ENCODE results near the gene USF2. TPM values are rescaled to one million over a fixed set of nuclear protein-coding genes. Genes with fewer than 3 reads are reported as not detected.

USF2 gene
- total and polyA plus RNA-seq, 5 experiments from 2014 or later: 4.5 to 232 (median 6.9) TPM

GRCh38 chr19:35257113-35257461, 11.7 kb upstream of the USF2 start:
- Mint-ChIP-seq H3K27me3 (no peaks in the 10 kb centered on the region), H3K4me3 (peak overlapping the region in 3 of 10 donors; percentile 18 to 42 (median 23)), H3K27ac (peak overlapping the region in 9 of 10 donors; percentile 31 to 88 (median 84)), H3K36me3 (peaks cover 0 to 47% (median 2%) of the 10 kb centered on the region in 3 donors), H3K4me1 (peaks cover 25 to 52% (median 39%) of the 10 kb centered on the region in 4 donors), H3K9me3 (no peaks in the 10 kb centered on the region)
- peak in 1 of 10 donors; percentile 16 for DNase-seq
- POLR2A ChIA-PET: interaction anchor here (0.6 to 9.5 kb wide), 6 partner anchors 9 to 116 kb away, joined by 3 to 91 read pairs (median 3); partner anchors contain the start of gene USF2
- ATAC-seq: no peak

- Mint-ChIP-seq H3K36me3 (peaks cover 0 to 32% (median 0%) of the 10 kb centered on the region in 3 donors), H3K9me3 (no peaks in the 10 kb centered on the region), H3K27me3 (no peaks in the 10 kb centered on the region), H3K27ac (peak overlapping the region in 8 of 10 donors; percentile 39 to 74 (median 54)), H3K4me3 (no peak overlapping the region), H3K4me1 (peaks cover 26 to 52% (median 43%) of the 10 kb centered on the region in 4 donors)
- ATAC-seq: no peak
- POLR2A ChIA-PET: interaction anchor here (0.6 to 2.1 kb wide), 5 partner anchors 10 to 119 kb away, joined by 3 to 9 read pairs (median 6); no protein-coding TSS in a partner anchor
- DNase-seq: peak in 1 of 10 donors; percentile 12
Measured at GRCh38 chr19:35260694-35261304, 8.0 kb upstream of the USF2 start.

- H3K4me1 Mint-ChIP-seq: peaks cover 28 to 56% (median 47%) of the 10 kb centered on the region in 4 donors
- peak overlapping the region in 6 of 10 donors; percentile 29 to 68 (median 59) for H3K27ac Mint-ChIP-seq
- no peaks in the 10 kb centered on the region for H3K27me3 Mint-ChIP-seq
- H3K36me3 Mint-ChIP-seq: peaks cover 0 to 35% (median 0%) of the 10 kb centered on the region in 3 donors
- no peak overlapping the region for H3K4me3 Mint-ChIP-seq
- DNase-seq (peak in 2 of 10 donors; percentile 12 to 35), ATAC-seq (no peak)
- POLR2A ChIA-PET: interaction anchor here (0.6 to 2.1 kb wide), 6 partner anchors 11 to 220 kb away, joined by 3 to 9 read pairs (median 4); no protein-coding TSS in a partner anchor
- no peaks in the 10 kb centered on the region for H3K9me3 Mint-ChIP-seq
Measured at GRCh38 chr19:35261356-35262100, 7.2 kb upstream of the USF2 start.

DNA sequence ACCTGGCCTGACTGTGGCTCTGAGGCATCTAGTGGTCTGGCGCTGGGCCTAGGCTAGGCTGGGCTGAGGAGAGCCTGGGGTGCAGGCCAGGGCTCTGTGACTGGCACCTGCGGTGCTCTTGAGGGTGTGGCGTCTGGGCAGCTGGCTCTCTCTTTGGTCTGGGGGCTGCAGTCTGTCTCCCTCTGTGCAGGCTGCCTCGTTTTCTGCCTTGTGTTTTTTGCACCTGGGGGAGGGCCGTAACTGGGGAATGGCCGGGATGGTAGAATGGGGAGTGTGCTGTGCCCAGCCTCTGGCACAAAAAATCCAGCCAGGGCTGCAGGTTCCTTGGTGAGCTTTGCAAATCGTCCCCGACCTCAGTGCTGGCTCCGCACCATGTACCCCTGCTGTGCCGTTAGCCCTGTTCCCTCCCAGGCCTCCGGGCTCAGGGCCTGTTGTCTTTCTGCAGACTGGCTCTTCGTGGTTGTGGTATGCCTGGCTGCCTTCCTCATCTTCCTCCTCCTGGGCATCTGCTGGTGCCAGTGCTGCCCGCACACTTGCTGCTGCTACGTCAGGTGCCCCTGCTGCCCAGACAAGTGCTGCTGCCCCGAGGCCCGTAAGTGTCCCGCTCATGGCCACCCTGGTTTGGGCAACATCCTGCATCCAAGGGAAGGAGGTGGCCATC, 6.5 kb upstream of the USF2 start:
- peak in 2 of 10 donors; percentile 4 to 54 for DNase-seq

GRCh38 chr19:35264268-35265125, 4.3 kb upstream of the USF2 start:
- ATAC-seq (no peak), DNase-seq (peak in 1 of 10 donors; percentile 54)
- Mint-ChIP-seq H3K27me3 (no peaks in the 10 kb centered on the region), H3K4me1 (peaks cover 14 to 42% (median 37%) of the 10 kb centered on the region in 4 donors), H3K4me3 (peak overlapping the region in 2 of 10 donors; percentile 14 to 41), H3K9me3 (no peaks in the 10 kb centered on the region), H3K36me3 (peaks cover 0 to 33% (median 0%) of the 10 kb centered on the region in 3 donors), H3K27ac (peak overlapping the region; percentile 74 to 93 (median 86))
- POLR2A ChIA-PET: interaction anchor here (0.6 to 7.7 kb wide), 9 partner anchors 10 to 123 kb away, joined by 3 to 91 read pairs (median 5); partner anchors contain the start of gene FXYD5

More for the DNA sequence above, 6.5 kb upstream of the USF2 start:
- Mint-ChIP-seq H3K36me3 (peaks cover 0 to 35% (median 0%) of the 10 kb centered on the region in 3 donors), H3K4me3 (no peak overlapping the region), H3K27me3 (no peaks in the 10 kb centered on the region), H3K27ac (peak overlapping the region in 8 of 10 donors; percentile 55 to 72 (median 61)), H3K4me1 (peaks cover 23 to 52% (median 42%) of the 10 kb centered on the region in 4 donors), H3K9me3 (no peaks in the 10 kb centered on the region)
- no peak for ATAC-seq
- POLR2A ChIA-PET: interaction anchor here (0.6 to 7.7 kb wide), 6 partner anchors 8 to 220 kb away, joined by 3 to 91 read pairs (median 3); no protein-coding TSS in a partner anchor

DNA sequence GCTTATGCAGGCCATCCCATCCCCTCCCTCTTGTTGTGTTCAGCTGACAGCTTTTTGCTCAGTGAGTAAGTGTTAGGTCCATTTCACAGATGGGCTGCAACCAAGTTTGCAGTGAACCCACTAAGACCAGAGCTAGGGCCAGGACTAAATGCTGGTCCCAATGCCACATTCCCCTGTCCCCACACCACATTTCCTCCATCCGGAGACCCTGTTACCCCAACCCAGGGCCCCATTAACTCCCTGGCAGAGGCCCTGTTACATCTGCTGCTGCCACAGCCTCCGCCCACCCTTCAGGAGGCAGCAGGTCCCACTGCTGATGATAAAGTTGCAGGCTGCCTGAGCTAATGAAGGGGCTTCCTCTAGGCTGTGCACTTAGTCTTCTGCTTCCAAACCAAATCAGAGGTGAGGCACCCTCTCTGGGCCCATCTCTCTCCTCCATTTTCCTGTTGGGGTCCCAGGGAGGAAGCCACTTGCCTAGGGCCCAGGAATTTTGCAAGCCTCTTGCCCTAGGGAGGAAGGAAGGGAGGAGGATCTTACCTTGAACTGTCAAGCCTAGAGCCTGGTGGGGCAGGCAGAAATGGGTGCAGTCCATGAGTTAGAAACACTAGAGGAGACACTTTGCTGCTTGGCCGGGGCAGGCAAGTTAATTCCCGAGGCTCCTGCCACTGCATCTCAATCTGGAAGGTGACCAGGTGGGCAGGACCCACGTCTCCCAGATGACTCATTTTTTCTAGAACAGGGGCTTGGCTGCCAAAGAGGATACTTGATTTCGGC, 3.4 kb upstream of the USF2 start:
- Mint-ChIP-seq H3K9me3 (no peaks in the 10 kb centered on the region), H3K27me3 (no peaks in the 10 kb centered on the region), H3K27ac (peak overlapping the region; percentile 74 to 93 (median 90)), H3K4me3 (peak overlapping the region; percentile 66 to 90 (median 79)), H3K36me3 (peaks cover 0 to 29% (median 0%) of the 10 kb centered on the region in 3 donors), H3K4me1 (peaks cover 14 to 42% (median 37%) of the 10 kb centered on the region in 4 donors)
- POLR2A ChIA-PET: interaction anchor here (0.8 to 7.7 kb wide), 8 partner anchors 11 to 124 kb away, joined by 3 to 91 read pairs (median 6); partner anchors contain the start of gene FXYD5
- ATAC-seq: no peak
- DNase-seq: peak in 1 of 10 donors; percentile 57

DNA sequence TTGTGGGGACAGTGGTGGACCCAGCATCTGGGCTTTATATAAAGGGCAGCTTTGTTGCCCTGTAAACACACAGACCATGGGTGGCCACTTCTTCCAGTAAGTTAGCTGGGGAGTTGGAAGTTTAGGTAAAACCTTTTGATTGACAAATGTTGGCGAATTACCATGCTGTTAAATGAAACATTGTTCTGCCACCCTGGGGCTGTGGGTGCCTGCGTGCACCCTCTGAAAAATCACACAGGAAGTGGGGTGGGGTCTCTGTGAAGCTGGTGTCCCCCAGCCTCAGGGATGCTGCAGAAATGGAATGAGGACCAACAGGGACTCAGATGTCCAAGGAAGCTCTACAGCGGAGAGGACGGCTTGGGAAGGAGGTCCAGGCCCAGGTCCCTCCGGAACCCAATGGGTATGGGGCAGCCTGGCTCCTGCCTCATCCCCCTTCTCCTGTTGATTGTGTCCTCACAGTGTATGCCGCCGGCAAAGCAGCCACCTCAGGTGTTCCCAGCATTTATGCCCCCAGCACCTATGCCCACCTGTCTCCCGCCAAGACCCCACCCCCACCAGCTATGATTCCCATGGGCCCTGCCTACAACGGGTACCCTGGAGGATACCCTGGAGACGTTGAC, 2.8 kb upstream of the USF2 start:
- POLR2A ChIA-PET: interaction anchor here (0.5 to 7.7 kb wide), 7 partner anchors 12 to 125 kb away, joined by 3 to 91 read pairs (median 4); partner anchors contain the start of gene FXYD5
- peak overlapping the region; percentile 66 to 90 (median 79) for H3K4me3 Mint-ChIP-seq
- DNase-seq (peak in 1 of 10 donors; percentile 62), ATAC-seq (no peak)
- H3K4me1 Mint-ChIP-seq: peaks cover 17 to 47% (median 41%) of the 10 kb centered on the region in 4 donors
- peaks cover 0 to 35% (median 2%) of the 10 kb centered on the region in 3 donors for H3K36me3 Mint-ChIP-seq
- H3K27ac Mint-ChIP-seq: peak overlapping the region; percentile 74 to 95 (median 90)
- no peaks in the 10 kb centered on the region for H3K9me3 Mint-ChIP-seq
- H3K27me3 Mint-ChIP-seq: no peaks in the 10 kb centered on the region

DNA sequence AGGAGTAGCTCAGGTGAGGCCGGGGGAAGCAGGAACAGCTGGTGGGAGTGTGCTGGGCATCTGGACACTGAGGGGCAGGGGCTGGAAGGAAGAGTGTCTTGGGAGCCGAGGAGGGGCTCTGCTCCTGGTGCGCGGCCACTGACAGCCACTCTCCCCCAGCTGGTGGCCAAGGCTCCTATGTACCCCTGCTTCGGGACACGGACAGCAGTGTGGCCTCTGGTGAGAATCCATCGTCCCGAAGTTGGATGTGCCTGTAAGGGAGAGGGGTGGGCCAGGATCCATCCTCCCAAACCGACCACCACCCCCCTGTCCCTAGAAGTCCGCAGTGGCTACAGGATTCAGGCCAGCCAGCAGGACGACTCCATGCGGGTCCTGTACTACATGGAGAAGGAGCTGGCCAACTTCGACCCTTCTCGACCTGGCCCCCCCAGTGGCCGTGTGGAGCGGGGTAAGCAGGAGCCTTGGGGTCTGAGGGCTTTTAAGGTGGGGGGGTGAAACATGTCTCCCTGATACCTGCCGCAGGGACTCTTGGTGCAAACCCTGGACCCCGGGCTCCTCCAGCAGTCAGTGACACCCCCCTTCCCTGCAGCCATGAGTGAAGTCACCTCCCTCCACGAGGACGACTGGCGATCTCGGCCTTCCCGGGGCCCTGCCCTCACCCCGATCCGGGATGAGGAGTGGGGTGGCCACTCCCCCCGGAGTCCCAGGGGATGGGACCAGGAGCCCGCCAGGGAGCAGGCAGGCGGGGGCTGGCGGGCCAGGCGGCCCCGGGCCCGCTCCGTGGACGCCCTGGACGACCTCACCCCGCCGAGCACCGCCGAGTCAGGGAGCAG, 2.0 kb upstream of the USF2 start:
- POLR2A ChIA-PET: interaction anchor here (0.5 to 7.7 kb wide), 10 partner anchors 12 to 126 kb away, joined by 3 to 91 read pairs (median 6); partner anchors contain the start of gene FXYD7
- Mint-ChIP-seq H3K27ac (peak overlapping the region; percentile 82 to 98 (median 96)), H3K4me3 (peak overlapping the region; percentile 72 to 98 (median 96)), H3K27me3 (no peaks in the 10 kb centered on the region), H3K36me3 (peaks cover 0 to 38% (median 4%) of the 10 kb centered on the region in 3 donors), H3K9me3 (no peaks in the 10 kb centered on the region), H3K4me1 (peaks cover 18 to 51% (median 43%) of the 10 kb centered on the region in 4 donors)
- ATAC-seq: no peak
- peak in 2 of 10 donors; percentile 13 to 63 for DNase-seq

DNA sequence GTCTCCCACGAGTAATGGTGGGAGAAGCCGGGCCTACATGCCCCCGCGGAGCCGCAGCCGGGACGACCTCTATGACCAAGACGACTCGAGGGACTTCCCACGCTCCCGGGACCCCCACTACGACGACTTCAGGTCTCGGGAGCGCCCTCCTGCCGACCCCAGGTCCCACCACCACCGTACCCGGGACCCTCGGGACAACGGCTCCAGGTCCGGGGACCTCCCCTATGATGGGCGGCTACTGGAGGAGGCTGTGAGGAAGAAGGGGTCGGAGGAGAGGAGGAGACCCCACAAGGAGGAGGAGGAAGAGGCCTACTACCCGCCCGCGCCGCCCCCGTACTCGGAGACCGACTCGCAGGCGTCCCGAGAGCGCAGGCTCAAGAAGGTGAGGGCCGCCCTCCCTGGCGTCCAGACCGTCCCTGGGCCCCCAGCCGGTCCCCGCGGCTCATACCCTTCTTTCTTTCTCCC, 1.4 kb upstream of the USF2 start:
- peak in 7 of 10 donors; percentile 23 to 73 (median 37) for DNase-seq
- ATAC-seq: peak; percentile 17 to 19
- peak overlapping the region; percentile 88 to 98 (median 97) for H3K27ac Mint-ChIP-seq
- H3K4me3 Mint-ChIP-seq: peak overlapping the region; percentile 89 to 98 (median 96)
- H3K36me3 Mint-ChIP-seq: peaks cover 0 to 45% (median 4%) of the 10 kb centered on the region in 3 donors
- POLR2A ChIA-PET: interaction anchor here (0.8 to 7.7 kb wide), 17 partner anchors 13 to 125 kb away, joined by 3 to 91 read pairs (median 5); partner anchors contain the start of gene FXYD7
- no peaks in the 10 kb centered on the region for H3K9me3 Mint-ChIP-seq
- H3K27me3 Mint-ChIP-seq: no peaks in the 10 kb centered on the region
- H3K4me1 Mint-ChIP-seq: peaks cover 22 to 56% (median 49%) of the 10 kb centered on the region in 4 donors
